Measurements from ENCODE around the gene MELK. TPM values are rescaled to one million over a fixed set of nuclear protein-coding genes. Genes with fewer than 3 reads are reported as not detected.

The MELK gene
- total and polyA plus RNA-seq, 10 of the 15 experiments (the other 5 are each of a cell fraction or from before 2014, with no cell fraction given): 38.7 to 80.3 (median 51.6) TPM

DNA sequence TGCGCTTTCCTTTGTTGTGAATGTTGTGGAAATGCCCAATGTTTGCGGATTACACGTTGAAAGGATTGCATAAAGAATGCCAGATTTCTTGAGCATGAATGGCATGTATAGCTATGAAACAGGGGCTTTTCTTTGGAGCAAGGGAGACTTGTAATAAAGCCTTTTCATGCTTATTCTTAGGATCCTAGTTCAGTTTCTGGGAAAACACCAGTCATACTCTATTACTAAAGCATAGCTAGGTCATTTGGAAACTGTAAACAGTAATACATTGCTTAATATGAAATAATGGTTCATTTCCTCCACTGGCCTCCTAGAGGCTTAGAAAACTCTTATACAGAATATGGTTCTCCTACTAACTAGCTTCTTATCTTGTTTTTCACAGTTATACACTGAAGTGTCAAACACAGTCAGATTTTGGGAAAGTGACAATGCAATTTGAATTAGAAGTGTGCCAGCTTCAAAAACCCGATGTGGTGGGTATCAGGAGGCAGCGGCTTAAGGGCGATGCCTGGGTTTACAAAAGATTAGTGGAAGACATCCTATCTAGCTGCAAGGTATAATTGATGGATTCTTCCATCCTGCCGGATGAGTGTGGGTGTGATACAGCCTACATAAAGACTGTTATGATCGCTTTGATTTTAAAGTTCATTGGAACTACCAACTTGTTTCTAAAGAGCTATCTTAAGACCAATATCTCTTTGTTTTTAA, 104.2 kb downstream of the MELK start (continued):
- TF ChIP-seq, protein P1, sequence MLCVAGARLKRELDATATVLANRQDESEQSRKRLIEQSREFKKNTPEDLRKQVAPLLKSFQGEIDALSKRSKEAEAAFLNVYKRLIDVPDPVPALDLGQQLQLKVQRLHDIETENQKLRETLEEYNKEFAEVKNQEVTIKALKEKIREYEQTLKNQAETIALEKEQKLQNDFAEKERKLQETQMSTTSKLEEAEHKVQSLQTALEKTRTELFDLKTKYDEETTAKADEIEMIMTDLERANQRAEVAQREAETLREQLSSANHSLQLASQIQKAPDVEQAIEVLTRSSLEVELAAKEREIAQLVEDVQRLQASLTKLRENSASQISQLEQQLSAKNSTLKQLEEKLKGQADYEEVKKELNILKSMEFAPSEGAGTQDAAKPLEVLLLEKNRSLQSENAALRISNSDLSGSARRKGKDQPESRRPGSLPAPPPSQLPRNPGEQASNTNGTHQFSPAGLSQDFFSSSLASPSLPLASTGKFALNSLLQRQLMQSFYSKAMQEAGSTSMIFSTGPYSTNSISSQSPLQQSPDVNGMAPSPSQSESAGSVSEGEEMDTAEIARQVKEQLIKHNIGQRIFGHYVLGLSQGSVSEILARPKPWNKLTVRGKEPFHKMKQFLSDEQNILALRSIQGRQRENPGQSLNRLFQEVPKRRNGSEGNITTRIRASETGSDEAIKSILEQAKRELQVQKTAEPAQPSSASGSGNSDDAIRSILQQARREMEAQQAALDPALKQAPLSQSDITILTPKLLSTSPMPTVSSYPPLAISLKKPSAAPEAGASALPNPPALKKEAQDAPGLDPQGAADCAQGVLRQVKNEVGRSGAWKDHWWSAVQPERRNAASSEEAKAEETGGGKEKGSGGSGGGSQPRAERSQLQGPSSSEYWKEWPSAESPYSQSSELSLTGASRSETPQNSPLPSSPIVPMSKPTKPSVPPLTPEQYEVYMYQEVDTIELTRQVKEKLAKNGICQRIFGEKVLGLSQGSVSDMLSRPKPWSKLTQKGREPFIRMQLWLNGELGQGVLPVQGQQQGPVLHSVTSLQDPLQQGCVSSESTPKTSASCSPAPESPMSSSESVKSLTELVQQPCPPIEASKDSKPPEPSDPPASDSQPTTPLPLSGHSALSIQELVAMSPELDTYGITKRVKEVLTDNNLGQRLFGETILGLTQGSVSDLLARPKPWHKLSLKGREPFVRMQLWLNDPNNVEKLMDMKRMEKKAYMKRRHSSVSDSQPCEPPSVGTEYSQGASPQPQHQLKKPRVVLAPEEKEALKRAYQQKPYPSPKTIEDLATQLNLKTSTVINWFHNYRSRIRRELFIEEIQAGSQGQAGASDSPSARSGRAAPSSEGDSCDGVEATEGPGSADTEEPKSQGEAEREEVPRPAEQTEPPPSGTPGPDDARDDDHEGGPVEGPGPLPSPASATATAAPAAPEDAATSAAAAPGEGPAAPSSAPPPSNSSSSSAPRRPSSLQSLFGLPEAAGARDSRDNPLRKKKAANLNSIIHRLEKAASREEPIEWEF (IDR thresholded peaks at IDR 0.05; ENCODE audit: insufficient replicate concordance, low read depth, low read length): no peak
- no peak for TF ChIP-seq SIX5 (IDR thresholded peaks at IDR 0.05; ENCODE audit: low read depth, low read length, severe bottlenecking)
- TF ChIP-seq, protein P2, sequence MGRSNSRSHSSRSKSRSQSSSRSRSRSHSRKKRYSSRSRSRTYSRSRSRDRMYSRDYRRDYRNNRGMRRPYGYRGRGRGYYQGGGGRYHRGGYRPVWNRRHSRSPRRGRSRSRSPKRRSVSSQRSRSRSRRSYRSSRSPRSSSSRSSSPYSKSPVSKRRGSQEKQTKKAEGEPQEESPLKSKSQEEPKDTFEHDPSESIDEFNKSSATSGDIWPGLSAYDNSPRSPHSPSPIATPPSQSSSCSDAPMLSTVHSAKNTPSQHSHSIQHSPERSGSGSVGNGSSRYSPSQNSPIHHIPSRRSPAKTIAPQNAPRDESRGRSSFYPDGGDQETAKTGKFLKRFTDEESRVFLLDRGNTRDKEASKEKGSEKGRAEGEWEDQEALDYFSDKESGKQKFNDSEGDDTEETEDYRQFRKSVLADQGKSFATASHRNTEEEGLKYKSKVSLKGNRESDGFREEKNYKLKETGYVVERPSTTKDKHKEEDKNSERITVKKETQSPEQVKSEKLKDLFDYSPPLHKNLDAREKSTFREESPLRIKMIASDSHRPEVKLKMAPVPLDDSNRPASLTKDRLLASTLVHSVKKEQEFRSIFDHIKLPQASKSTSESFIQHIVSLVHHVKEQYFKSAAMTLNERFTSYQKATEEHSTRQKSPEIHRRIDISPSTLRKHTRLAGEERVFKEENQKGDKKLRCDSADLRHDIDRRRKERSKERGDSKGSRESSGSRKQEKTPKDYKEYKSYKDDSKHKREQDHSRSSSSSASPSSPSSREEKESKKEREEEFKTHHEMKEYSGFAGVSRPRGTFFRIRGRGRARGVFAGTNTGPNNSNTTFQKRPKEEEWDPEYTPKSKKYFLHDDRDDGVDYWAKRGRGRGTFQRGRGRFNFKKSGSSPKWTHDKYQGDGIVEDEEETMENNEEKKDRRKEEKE (IDR thresholded peaks at IDR 0.05): no peak
- TF ChIP-seq NBN (IDR thresholded peaks at IDR 0.05): no peak
- TF ChIP-seq NFYB (IDR thresholded peaks at IDR 0.05; ENCODE audit: insufficient read depth, low read depth, low read length): no peak
- no peak for TF ChIP-seq RUNX3 (IDR thresholded peaks at IDR 0.05; ENCODE audit: low read length)
- TF ChIP-seq, protein P3, sequence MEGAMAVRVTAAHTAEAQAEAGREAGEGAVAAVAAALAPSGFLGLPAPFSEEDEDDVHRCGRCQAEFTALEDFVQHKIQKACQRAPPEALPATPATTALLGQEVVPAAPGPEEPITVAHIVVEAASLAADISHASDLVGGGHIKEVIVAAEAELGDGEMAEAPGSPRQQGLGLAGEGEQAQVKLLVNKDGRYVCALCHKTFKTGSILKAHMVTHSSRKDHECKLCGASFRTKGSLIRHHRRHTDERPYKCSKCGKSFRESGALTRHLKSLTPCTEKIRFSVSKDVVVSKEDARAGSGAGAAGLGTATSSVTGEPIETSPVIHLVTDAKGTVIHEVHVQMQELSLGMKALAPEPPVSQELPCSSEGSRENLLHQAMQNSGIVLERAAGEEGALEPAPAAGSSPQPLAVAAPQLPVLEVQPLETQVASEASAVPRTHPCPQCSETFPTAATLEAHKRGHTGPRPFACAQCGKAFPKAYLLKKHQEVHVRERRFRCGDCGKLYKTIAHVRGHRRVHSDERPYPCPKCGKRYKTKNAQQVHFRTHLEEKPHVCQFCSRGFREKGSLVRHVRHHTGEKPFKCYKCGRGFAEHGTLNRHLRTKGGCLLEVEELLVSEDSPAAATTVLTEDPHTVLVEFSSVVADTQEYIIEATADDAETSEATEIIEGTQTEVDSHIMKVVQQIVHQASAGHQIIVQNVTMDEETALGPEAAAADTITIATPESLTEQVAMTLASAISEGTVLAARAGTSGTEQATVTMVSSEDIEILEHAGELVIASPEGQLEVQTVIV (IDR thresholded peaks at IDR 0.05; ENCODE audit: borderline replicate concordance, partially characterized antibody): no peak

Measured in GM12878 (cell line).